Activated T-helper 17 cell treated with anti-CD3 and anti-CD28 coated beads, Interleukin-2, amount 50 U/mL, for 72 hours (primary cell): ENCODE results near the gene FGF23. TPM values are rescaled to one million over a fixed set of nuclear protein-coding genes. Genes with fewer than 3 reads are reported as not detected.

Experiments
- ATAC-seq: fragments of 150-1000 bp; cut with Tn5 transposase; replicated peaks from 2 replicates; pipeline ENCODE4 v1.10.0; 2021; ENCODE audit warnings: mild to moderate bottlenecking, moderate library complexity
- H3K27ac Mint-ChIP-seq: one replicate; pipeline ENCODE4 v1.8.0; 2022; ENCODE audit warnings: mixed read lengths
- H3K27me3 Mint-ChIP-seq: one replicate; pipeline ENCODE4 v1.8.0; 2022; ENCODE audit warnings: mixed read lengths
- H3K36me3 Mint-ChIP-seq: one replicate; pipeline ENCODE4 v1.8.0; 2022; ENCODE audit warnings: low read depth, mild to moderate bottlenecking, mixed read lengths
- H3K4me1 Mint-ChIP-seq: one replicate; pipeline ENCODE4 v1.8.0; 2022; ENCODE audit warnings: mixed read lengths
- H3K4me3 Mint-ChIP-seq: one replicate; pipeline ENCODE4 v1.8.0; 2022; ENCODE audit warnings: mild to moderate bottlenecking, mixed read lengths
- H3K9me3 Mint-ChIP-seq: one replicate; pipeline ENCODE4 v1.8.0; 2022; ENCODE audit warnings: mixed read lengths
- total RNA-seq, 2 donors: library from RNA; stranded (reverse); gene quantifications; one replicate each; pipeline ENCODE4 v1.2.3, GENCODE V29; 2022

FGF23 gene
- total RNA-seq, 2 donors from 2014 or later, result not detected

DNA sequence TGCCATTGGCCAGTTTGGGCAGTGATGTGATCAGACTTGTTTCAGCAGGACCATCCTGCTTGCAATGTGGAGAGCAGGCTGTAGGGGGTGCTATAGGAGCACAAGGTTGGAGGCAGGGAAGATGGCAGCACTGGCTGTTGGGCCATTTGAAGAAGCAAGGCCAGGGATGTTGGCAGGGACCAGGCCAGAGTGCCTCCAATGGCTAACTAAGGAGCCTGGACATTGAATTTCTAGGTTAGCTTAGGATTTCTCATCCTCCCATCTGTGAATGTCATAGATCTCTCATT, 23.5 kb downstream of the FGF23 start:
- Mint-ChIP-seq H3K27ac (no peak overlapping the region), H3K27me3 (no peaks in the 10 kb centered on the region), H3K36me3 (peaks cover 26% of the 10 kb centered on the region), H3K4me3 (no peak overlapping the region), H3K9me3 (no peaks in the 10 kb centered on the region), H3K4me1 (no peaks in the 10 kb centered on the region)
- ATAC-seq, result peak; percentile 65

DNA sequence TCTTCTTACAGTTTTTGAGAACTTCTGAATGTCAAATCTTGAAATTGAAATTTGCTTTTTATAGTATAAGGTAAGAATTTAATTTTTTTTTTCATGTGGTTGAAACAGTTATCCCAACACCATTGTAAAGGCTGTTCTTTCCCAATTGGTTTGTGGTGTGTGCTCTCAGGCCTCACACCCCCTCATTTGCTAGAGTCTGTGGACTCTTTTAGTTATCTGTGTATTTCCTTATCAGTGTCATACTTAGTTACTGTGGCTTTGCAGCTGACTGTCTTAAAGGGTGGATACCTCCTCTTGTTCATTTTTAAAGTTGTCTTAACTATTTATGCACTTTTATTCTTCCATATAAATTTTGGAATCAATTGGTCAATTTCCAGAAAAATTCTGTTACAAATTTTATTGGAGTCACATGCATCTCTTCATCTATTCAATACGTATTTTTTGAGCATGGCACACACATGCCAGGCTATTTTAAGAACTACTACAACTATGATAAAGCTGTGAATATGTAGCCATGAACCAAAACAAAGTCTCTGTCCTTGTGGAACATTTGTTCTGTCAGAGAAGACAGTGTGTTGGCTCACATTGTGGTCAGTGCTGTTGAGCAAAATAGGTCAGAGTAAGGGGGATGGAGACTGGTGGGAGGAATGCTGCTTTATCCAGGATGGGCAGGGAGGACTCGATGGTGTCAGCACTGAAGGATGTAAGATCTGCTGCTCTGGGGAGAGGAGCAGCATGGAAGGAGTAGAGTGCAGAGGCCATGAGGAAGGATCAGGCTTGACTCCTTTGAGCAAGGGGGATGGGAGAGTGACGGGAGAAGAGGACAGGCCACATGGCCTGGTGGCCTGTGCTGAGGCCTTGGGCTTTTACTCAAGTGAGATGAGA, 24.1 kb downstream of the FGF23 start:
- Mint-ChIP-seq H3K27me3 (no peaks in the 10 kb centered on the region), H3K9me3 (no peaks in the 10 kb centered on the region), H3K4me1 (no peaks in the 10 kb centered on the region), H3K36me3 (peaks cover 32% of the 10 kb centered on the region), H3K4me3 (no peak overlapping the region), H3K27ac (peak overlapping the region; percentile 32)
- ATAC-seq, result no peak

DNA sequence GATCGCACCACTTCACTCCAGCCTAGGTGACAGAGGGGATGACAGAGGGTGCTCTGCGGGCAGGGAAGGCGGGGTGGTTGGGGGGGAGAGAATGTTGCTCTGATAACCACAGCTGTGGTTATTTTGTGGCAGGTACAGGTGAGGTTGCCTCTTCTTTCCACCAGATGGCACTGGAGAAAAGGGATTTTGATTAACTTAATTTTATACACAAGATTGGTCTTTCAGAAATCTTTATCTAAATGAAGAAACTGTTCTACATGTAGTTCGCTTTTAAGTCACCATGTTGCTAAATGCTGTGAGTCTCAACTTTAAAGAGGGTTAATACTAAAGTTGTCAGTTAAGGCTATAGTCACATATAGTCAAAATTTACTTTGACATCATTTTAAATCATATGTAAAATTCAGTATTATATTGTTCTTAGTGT, 25.7 kb downstream of the FGF23 start:
- peak; percentile 35 for ATAC-seq
- no peaks in the 10 kb centered on the region for H3K9me3 Mint-ChIP-seq
- H3K36me3 Mint-ChIP-seq, result peaks cover 48% of the 10 kb centered on the region
- no peaks in the 10 kb centered on the region for H3K27me3 Mint-ChIP-seq
- no peak overlapping the region for H3K27ac Mint-ChIP-seq
- no peaks in the 10 kb centered on the region for H3K4me1 Mint-ChIP-seq
- no peak overlapping the region for H3K4me3 Mint-ChIP-seq

DNA sequence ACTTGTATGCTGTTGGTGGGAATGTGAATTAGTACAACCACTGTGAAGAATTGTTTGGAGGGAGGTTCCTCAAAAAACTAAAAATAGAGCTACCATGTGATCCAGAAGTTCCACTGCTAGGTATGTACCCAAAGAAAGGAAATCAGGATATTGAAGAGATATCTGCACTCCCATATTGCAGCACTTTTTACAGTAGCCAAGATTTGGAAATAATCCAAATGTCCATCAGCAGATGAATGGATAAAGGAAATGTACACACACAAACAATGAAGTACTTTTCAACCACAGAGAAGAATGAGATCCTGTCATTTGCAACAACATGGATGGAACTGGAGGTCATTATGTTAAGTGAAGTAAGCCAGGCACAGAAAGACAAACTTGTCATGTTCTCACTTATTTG, 32.6 kb downstream of the FGF23 start:
- Mint-ChIP-seq H3K27ac (peak overlapping the region; percentile 57), H3K9me3 (peaks cover 7% of the 10 kb centered on the region), H3K27me3 (no peaks in the 10 kb centered on the region), H3K36me3 (peaks cover 51% of the 10 kb centered on the region), H3K4me1 (no peaks in the 10 kb centered on the region), H3K4me3 (no peak overlapping the region)
- no peak for ATAC-seq

DNA sequence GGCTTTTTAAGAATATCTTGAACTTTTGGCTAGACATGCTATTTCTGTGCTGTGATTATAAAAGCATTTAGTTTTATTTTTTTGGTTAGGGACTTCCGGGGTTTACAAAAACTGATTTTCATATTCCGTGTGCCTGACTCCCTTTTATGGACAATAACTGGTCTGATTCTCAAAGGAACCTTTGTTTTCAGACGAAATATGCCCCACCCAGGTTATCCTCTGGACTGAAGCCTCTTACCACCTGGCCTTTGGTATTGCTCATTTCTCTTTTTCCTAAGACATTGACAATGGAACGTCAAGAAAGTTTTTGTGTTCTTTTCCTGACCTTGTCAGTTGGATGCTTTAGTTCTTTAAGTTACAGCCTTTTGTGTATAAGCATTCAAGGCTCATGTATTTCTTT, 47.7 kb downstream of the FGF23 start:
- Mint-ChIP-seq H3K9me3 (no peaks in the 10 kb centered on the region), H3K36me3 (peaks cover 68% of the 10 kb centered on the region), H3K4me3 (no peak overlapping the region), H3K27me3 (no peaks in the 10 kb centered on the region), H3K4me1 (peaks cover 5% of the 10 kb centered on the region), H3K27ac (no peak overlapping the region)
- no peak for ATAC-seq

DNA sequence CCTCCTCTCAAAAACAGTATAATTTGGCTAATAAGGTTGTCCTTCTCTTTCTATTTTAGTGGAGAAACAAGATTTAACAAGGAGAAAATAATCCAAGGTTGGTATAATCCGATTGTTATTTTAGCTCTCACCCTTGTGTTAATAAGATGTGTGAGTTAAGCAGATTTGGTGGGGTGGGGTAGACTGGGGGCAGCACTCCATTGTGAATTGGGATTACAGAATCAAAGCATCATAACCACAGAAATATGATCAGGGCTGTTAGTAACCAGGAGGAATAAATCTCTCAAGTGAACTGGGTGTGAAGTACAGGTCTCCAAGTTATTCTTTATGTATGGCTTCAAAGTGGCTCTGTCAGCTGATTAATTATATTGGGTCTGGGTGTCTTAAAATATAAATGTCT, 48.3 kb downstream of the FGF23 start:
- Mint-ChIP-seq H3K27ac (no peak overlapping the region), H3K27me3 (no peaks in the 10 kb centered on the region), H3K4me1 (peaks cover 5% of the 10 kb centered on the region), H3K36me3 (peaks cover 62% of the 10 kb centered on the region), H3K9me3 (no peaks in the 10 kb centered on the region), H3K4me3 (no peak overlapping the region)
- ATAC-seq, result no peak

DNA sequence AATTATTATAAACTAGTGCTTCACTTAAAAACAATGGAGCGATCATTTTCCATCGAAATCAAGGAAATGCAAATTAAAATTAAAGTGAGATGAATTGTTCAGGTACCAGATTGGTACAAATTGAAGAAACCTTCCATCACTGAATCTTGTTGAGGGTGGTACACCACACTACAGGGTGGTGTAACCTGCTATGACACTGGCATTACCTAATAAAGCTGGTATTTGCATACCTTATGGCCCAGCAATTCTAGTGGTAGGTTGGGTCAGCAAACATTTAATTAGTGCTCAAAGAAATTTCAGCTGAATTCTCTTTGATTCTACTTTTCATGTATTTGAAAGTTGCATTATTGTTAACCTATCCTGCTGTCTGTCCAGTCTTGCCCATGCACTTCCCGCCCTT, 49.3 kb downstream of the FGF23 start:
- Mint-ChIP-seq H3K4me1 (peaks cover 5% of the 10 kb centered on the region), H3K4me3 (no peak overlapping the region), H3K9me3 (no peaks in the 10 kb centered on the region), H3K36me3 (peaks cover 59% of the 10 kb centered on the region), H3K27ac (no peak overlapping the region), H3K27me3 (no peaks in the 10 kb centered on the region)
- ATAC-seq, result no peak

DNA sequence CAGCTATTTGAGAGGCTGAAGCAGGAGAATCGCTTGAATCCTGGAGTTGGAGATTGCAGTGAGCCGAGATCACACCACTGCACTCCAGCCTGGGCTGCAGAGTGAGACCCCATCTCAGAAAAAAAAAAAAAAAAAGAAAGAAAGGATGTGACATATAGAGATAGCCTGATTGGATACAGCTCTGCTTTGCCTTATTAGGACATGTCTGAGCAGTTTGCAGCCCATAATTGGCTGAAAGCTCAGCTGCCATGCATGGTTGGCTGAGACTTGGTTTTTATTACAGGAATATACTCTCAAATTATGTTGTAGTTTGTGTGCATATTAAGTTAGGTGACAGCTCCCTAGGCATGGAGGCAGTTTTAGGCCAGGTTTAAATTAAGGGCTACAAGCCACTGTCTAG, 52.2 kb downstream of the FGF23 start:
- Mint-ChIP-seq H3K4me1 (peaks cover 10% of the 10 kb centered on the region), H3K27ac (no peak overlapping the region), H3K4me3 (no peak overlapping the region), H3K36me3 (peaks cover 46% of the 10 kb centered on the region), H3K27me3 (no peaks in the 10 kb centered on the region), H3K9me3 (no peaks in the 10 kb centered on the region)
- no peak for ATAC-seq

DNA sequence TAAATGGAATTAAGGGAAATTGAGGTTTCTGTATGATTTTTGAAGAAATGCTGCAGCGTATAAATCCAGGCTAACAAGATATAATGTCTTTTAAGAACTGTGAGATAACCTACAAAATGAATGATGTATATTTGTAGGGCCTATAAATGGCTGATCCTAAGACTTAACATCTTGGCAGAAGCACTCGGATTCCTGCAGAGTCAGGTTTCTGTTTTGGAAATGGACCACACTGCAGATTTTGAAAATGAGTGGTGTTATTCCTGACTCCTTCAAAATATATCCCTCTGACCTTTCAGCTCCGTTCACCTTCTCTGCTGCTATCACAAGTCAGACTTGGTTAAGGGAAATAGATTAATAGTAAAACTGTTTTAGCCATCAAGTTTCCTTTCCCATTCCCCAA, 53.5 kb downstream of the FGF23 start:
- ATAC-seq, result no peak
- no peaks in the 10 kb centered on the region for H3K9me3 Mint-ChIP-seq
- H3K4me1 Mint-ChIP-seq, result peaks cover 6% of the 10 kb centered on the region
- no peak overlapping the region for H3K4me3 Mint-ChIP-seq
- no peaks in the 10 kb centered on the region for H3K27me3 Mint-ChIP-seq
- H3K36me3 Mint-ChIP-seq, result peaks cover 32% of the 10 kb centered on the region
- no peak overlapping the region for H3K27ac Mint-ChIP-seq

DNA sequence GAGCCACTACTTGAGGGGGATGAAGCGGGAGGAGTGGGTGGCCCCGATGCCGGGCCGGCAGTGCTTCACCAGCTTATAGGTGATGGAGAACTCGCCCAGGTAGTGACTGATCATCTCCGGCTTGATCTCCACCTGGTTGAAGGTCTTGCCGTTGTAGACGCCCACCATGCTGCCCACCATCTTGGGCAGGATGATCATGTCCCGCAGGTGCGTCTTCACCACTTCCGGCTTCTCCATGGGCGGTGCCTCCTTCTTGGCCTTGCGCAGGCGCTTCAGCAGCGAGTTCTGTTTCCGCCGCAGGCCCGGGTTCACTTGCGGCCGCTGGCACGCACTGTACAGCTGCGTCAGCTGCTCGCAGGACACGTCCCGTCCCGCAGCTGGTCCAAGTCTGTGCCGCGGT, 55.1 kb downstream of the FGF23 start:
- Mint-ChIP-seq H3K4me1 (peaks cover 15% of the 10 kb centered on the region), H3K27me3 (no peaks in the 10 kb centered on the region), H3K9me3 (no peaks in the 10 kb centered on the region), H3K4me3 (no peak overlapping the region), H3K36me3 (peaks cover 18% of the 10 kb centered on the region), H3K27ac (no peak overlapping the region)
- no peak for ATAC-seq

DNA sequence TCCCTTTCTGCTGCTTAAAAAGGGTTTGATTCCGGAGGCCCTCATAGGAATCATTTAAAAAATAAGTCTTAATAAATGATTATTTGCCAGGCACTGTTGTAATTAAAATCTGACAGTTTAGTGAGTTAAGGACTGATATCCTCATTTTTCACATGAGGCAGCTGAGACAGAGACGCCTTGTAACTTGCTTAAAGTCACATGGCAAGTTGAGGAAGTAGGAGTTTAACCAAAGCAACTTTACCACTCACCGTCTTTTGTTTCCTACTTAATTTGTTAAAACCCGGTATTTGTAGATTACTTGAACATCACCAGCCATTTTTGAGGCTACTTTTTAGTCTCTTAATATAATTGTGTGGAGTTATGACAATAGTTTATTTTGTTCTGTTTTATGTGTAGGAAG, 56.1 kb downstream of the FGF23 start:
- Mint-ChIP-seq H3K9me3 (no peaks in the 10 kb centered on the region), H3K27me3 (no peaks in the 10 kb centered on the region), H3K27ac (no peak overlapping the region), H3K4me3 (peak overlapping the region; percentile 83), H3K36me3 (peaks cover 18% of the 10 kb centered on the region), H3K4me1 (peaks cover 16% of the 10 kb centered on the region)
- no peak for ATAC-seq

DNA sequence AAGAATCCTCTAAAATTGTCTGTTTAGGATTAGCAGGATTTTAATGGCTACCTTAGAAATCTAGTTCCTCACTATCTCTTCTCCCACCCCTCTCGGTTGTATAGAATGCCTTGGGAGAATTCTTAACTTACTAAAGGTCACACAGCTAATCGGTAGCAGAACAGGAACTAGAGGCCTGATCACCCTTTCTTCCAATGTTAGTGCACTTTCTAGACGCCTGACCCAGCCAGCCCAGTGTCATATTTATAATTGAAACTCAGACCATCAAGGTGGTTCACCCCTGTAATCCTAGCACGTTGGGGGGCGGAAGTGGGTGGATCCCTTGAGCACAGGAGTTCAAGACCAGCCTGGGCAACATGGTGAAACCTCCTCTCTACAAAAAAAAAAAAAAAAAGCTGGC, 56.8 kb downstream of the FGF23 start:
- ATAC-seq, result no peak
- H3K4me1 Mint-ChIP-seq, result peaks cover 16% of the 10 kb centered on the region
- peaks cover 18% of the 10 kb centered on the region for H3K36me3 Mint-ChIP-seq
- H3K27me3 Mint-ChIP-seq, result no peaks in the 10 kb centered on the region
- peak overlapping the region; percentile 28 for H3K27ac Mint-ChIP-seq
- peak overlapping the region; percentile 83 for H3K4me3 Mint-ChIP-seq
- H3K9me3 Mint-ChIP-seq, result no peaks in the 10 kb centered on the region

DNA sequence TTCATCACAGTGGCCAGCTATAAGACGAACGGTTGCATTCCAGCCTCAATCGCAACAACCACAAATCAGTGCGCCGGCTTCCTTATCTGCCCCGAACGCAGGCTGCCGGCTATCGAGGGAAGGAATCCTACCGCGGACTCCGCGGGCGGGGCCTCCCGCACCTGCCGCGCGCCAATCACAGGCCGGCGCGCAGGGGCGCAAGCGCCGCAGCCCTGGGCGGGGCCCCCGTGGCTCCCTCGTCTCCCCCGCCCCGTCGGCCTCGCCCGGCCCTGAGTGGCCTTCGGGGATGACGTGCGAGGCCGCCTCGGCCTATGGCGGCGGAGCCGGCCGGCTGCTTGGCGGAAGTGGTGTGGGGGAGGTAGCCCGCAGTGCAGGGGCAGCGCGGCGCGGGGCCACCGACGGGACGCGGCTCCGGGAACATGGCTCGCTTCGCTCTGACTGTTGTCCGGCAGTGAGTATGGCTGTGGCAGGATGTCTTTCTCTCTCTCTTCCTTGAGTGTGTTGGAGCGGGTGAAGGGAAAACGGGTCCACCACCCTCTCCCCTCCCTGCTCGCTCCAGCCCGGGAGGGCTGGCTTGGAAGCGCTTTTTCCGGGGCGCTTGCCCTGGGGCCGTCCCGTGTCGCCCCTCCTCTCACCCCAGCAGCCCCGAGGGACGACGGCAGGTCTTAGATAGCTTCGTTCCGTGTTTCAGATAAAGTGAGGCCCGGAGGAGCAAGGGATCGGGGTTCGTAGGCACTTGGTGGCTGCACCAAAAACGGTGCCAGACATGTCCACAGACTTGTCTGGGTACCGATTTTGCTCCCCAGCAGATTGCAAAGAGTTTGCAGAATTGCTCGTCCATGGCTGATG, 58.4 kb downstream of the FGF23 start, which contains the start of gene TIGAR:
Gene TIGAR, plus strand, starts transcription at position 361 of the 849 bp plus-strand sequence. Its CDS starts 59 bp downstream, at position 420.
- Mint-ChIP-seq H3K9me3 (no peaks in the 10 kb centered on the region), H3K4me1 (peaks cover 16% of the 10 kb centered on the region), H3K27ac (peak within 1 kb of the TSS; percentile 88), H3K4me3 (peak within 1 kb of the TSS; percentile 83), H3K27me3 (no peaks in the 10 kb centered on the region), H3K36me3 (peaks cover 16% of the 10 kb centered on the region)
- peak; percentile 100 for ATAC-seq

DNA sequence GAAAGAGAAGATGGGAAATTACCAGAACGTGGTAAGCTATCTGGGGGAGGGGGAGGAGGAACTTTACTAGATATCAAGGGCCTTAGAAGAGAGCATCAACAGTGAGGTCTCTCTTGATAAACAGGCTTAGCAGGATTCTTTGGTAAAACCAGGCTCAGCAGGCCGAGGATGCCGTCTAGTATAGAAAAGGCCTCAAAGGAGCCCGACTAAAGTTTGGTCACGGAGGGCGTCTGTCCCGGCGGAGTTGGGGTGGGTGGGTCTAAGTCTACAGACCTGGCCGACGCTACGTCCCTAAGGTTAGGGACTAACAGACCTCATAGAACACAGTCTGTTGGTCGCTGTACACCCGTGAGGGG, 59.0 kb downstream of the FGF23 start:
- Mint-ChIP-seq H3K27ac (peak overlapping the region; percentile 88), H3K9me3 (no peaks in the 10 kb centered on the region), H3K4me1 (peaks cover 16% of the 10 kb centered on the region), H3K27me3 (no peaks in the 10 kb centered on the region), H3K36me3 (peaks cover 11% of the 10 kb centered on the region), H3K4me3 (peak overlapping the region; percentile 83)
- ATAC-seq, result peak; percentile 36
